ENCODE measurements around the gene TOM1L2. TPM values are rescaled to one million over a fixed set of nuclear protein-coding genes. Genes with fewer than 3 reads are reported as not detected.

TOM1L2 gene
- total RNA-seq, 1 experiment from 2014 or later = 32.0 TPM

- peaks cover 13% of the 10 kb centered on the region for H3K4me1 ChIP-seq (replicated peaks)
- DNase-seq (ENCODE audit: low read depth in 1 of 2, low spot score in 2 of 2) = no peak
- H3K27ac ChIP-seq = no peak overlapping the region
Observed at GRCh38 chr17:17989081-17989480, 16.9 kb upstream of the TOM1L2 start.

GRCh38 chr17:17988427-17988945, 16.3 kb upstream of the TOM1L2 start:
- no peaks in the 10 kb centered on the region for H3K36me3 ChIP-seq
- no peak overlapping the region for H3K27ac ChIP-seq
- no peak for DNase-seq (ENCODE audit: low read depth in 1 of 2, low spot score in 2 of 2)
- H3K4me1 ChIP-seq (replicated peaks) = peaks cover 13% of the 10 kb centered on the region
- no peaks in the 10 kb centered on the region for H3K9me3 ChIP-seq (replicated peaks)
- no peaks in the 10 kb centered on the region for H3K27me3 ChIP-seq (replicated peaks)
- no peak overlapping the region for H3K4me3 ChIP-seq

More at GRCh38 chr17:17989081-17989480, 16.9 kb upstream of the TOM1L2 start:
- Histone ChIP-seq H3K36me3 (no peaks in the 10 kb centered on the region), H3K9me3 (replicated peaks) (no peaks in the 10 kb centered on the region), H3K4me3 (no peak overlapping the region), H3K27me3 (replicated peaks) (no peaks in the 10 kb centered on the region)

- DNase-seq (ENCODE audit: low read depth in 1 of 2, low spot score in 2 of 2) = no peak
Observed at GRCh38 chr17:17987901-17988300, 15.7 kb upstream of the TOM1L2 start.

GRCh38 chr17:17987187-17987896, 15.1 kb upstream of the TOM1L2 start:
- DNase-seq (ENCODE audit: low read depth in 1 of 2, low spot score in 2 of 2) = no peak
- H3K4me3 ChIP-seq = no peak overlapping the region
- no peaks in the 10 kb centered on the region for H3K9me3 ChIP-seq (replicated peaks)
- no peaks in the 10 kb centered on the region for H3K36me3 ChIP-seq
- H3K27ac ChIP-seq = no peak overlapping the region
- peaks cover 13% of the 10 kb centered on the region for H3K4me1 ChIP-seq (replicated peaks)
- H3K27me3 ChIP-seq (replicated peaks) = no peaks in the 10 kb centered on the region

More at GRCh38 chr17:17987901-17988300, 15.7 kb upstream of the TOM1L2 start:
- Histone ChIP-seq H3K36me3 (no peaks in the 10 kb centered on the region), H3K4me3 (no peak overlapping the region), H3K4me1 (replicated peaks) (peaks cover 13% of the 10 kb centered on the region), H3K27me3 (replicated peaks) (no peaks in the 10 kb centered on the region), H3K9me3 (replicated peaks) (no peaks in the 10 kb centered on the region), H3K27ac (no peak overlapping the region)

- no peak overlapping the region for H3K27ac ChIP-seq
- no peaks in the 10 kb centered on the region for H3K27me3 ChIP-seq (replicated peaks)
- peaks cover 7% of the 10 kb centered on the region for H3K4me1 ChIP-seq (replicated peaks)
- no peak for DNase-seq (ENCODE audit: low read depth in 1 of 2, low spot score in 2 of 2)
- H3K9me3 ChIP-seq (replicated peaks) = no peaks in the 10 kb centered on the region
- no peak overlapping the region for H3K4me3 ChIP-seq
- no peaks in the 10 kb centered on the region for H3K36me3 ChIP-seq
Observed at GRCh38 chr17:17985555-17985954, 13.4 kb upstream of the TOM1L2 start.

GRCh38 chr17:17985153-17985552, 13.0 kb upstream of the TOM1L2 start:
- Histone ChIP-seq H3K9me3 (replicated peaks) (no peaks in the 10 kb centered on the region), H3K4me1 (replicated peaks) (peaks cover 3% of the 10 kb centered on the region), H3K27me3 (replicated peaks) (no peaks in the 10 kb centered on the region), H3K27ac (no peak overlapping the region), H3K36me3 (no peaks in the 10 kb centered on the region), H3K4me3 (no peak overlapping the region)
- no peak for DNase-seq (ENCODE audit: low read depth in 1 of 2, low spot score in 2 of 2)

GRCh38 chr17:17983776-17984175, 11.6 kb upstream of the TOM1L2 start:
- Histone ChIP-seq H3K4me3 (no peak overlapping the region), H3K9me3 (replicated peaks) (no peaks in the 10 kb centered on the region), H3K27me3 (replicated peaks) (no peaks in the 10 kb centered on the region), H3K36me3 (no peaks in the 10 kb centered on the region), H3K27ac (no peak overlapping the region), H3K4me1 (replicated peaks) (no peaks in the 10 kb centered on the region)
- no peak for DNase-seq (ENCODE audit: low read depth in 1 of 2, low spot score in 2 of 2)

- Histone ChIP-seq H3K27me3 (replicated peaks) (no peaks in the 10 kb centered on the region), H3K36me3 (no peaks in the 10 kb centered on the region), H3K4me1 (replicated peaks) (no peaks in the 10 kb centered on the region), H3K9me3 (replicated peaks) (no peaks in the 10 kb centered on the region), H3K27ac (no peak overlapping the region), H3K4me3 (no peak overlapping the region)
- no peak for DNase-seq (ENCODE audit: low read depth in 1 of 2, low spot score in 2 of 2)
Observed at GRCh38 chr17:17983376-17983775, 11.2 kb upstream of the TOM1L2 start.

GRCh38 chr17:17982801-17983200, 10.6 kb upstream of the TOM1L2 start:
- H3K36me3 ChIP-seq = no peaks in the 10 kb centered on the region
- H3K27me3 ChIP-seq (replicated peaks) = no peaks in the 10 kb centered on the region
- H3K4me3 ChIP-seq = no peak overlapping the region
- no peak for DNase-seq (ENCODE audit: low read depth in 1 of 2, low spot score in 2 of 2)
- no peaks in the 10 kb centered on the region for H3K4me1 ChIP-seq (replicated peaks)
- no peak overlapping the region for H3K27ac ChIP-seq
- H3K9me3 ChIP-seq (replicated peaks) = no peaks in the 10 kb centered on the region

- no peaks in the 10 kb centered on the region for H3K36me3 ChIP-seq
- H3K27me3 ChIP-seq (replicated peaks) = no peaks in the 10 kb centered on the region
- H3K4me1 ChIP-seq (replicated peaks) = no peaks in the 10 kb centered on the region
- H3K4me3 ChIP-seq = no peak overlapping the region
- DNase-seq (ENCODE audit: low read depth in 1 of 2, low spot score in 2 of 2) = no peak
- no peaks in the 10 kb centered on the region for H3K9me3 ChIP-seq (replicated peaks)
- no peak overlapping the region for H3K27ac ChIP-seq
Observed at GRCh38 chr17:17981330-17981729, 9.1 kb upstream of the TOM1L2 start.

- H3K4me3 ChIP-seq = no peak overlapping the region
- no peaks in the 10 kb centered on the region for H3K4me1 ChIP-seq (replicated peaks)
- no peak overlapping the region for H3K27ac ChIP-seq
- DNase-seq (ENCODE audit: low read depth in 1 of 2, low spot score in 2 of 2) = no peak
- no peaks in the 10 kb centered on the region for H3K9me3 ChIP-seq (replicated peaks)
- no peaks in the 10 kb centered on the region for H3K27me3 ChIP-seq (replicated peaks)
- H3K36me3 ChIP-seq = no peaks in the 10 kb centered on the region
Observed at GRCh38 chr17:17979778-17980177, 7.6 kb upstream of the TOM1L2 start.

- Histone ChIP-seq H3K27ac (no peak overlapping the region), H3K4me3 (no peak overlapping the region), H3K4me1 (replicated peaks) (no peaks in the 10 kb centered on the region), H3K9me3 (replicated peaks) (no peaks in the 10 kb centered on the region), H3K36me3 (no peaks in the 10 kb centered on the region), H3K27me3 (replicated peaks) (no peaks in the 10 kb centered on the region)
- no peak for DNase-seq (ENCODE audit: low read depth in 1 of 2, low spot score in 2 of 2)
Observed at GRCh38 chr17:17978481-17979424, 6.6 kb upstream of the TOM1L2 start.

GRCh38 chr17:17976931-17977570, 4.9 kb upstream of the TOM1L2 start:
- H3K4me3 ChIP-seq = no peak overlapping the region
- DNase-seq (ENCODE audit: low read depth in 1 of 2, low spot score in 2 of 2) = no peak
- H3K27ac ChIP-seq = no peak overlapping the region
- H3K36me3 ChIP-seq = peaks cover 1% of the 10 kb centered on the region; the same call in 1 of the 2 replicates
- H3K4me1 ChIP-seq (replicated peaks) = no peaks in the 10 kb centered on the region
- H3K9me3 ChIP-seq (replicated peaks) = no peaks in the 10 kb centered on the region
- no peaks in the 10 kb centered on the region for H3K27me3 ChIP-seq (replicated peaks)
